Suppressor macrophage (primary cell): ENCODE measurements around the gene EVC2.

ENCODE experiments used
- DNase-seq, 4 experiments: peaks; one replicate each; pipeline ENCODE4 v3.0.0-alpha.2; 2020 to 2022
- total RNA-seq, 17 experiments: gene quantifications; one replicate each; lab custom pipeline; 2026; ENCODE audit warnings: mixed read lengths in 6 of 17, inconsistent platforms in 3 of 17; lab: John Stamatoyannopoulos, UW

Gene EVC2, protein sequence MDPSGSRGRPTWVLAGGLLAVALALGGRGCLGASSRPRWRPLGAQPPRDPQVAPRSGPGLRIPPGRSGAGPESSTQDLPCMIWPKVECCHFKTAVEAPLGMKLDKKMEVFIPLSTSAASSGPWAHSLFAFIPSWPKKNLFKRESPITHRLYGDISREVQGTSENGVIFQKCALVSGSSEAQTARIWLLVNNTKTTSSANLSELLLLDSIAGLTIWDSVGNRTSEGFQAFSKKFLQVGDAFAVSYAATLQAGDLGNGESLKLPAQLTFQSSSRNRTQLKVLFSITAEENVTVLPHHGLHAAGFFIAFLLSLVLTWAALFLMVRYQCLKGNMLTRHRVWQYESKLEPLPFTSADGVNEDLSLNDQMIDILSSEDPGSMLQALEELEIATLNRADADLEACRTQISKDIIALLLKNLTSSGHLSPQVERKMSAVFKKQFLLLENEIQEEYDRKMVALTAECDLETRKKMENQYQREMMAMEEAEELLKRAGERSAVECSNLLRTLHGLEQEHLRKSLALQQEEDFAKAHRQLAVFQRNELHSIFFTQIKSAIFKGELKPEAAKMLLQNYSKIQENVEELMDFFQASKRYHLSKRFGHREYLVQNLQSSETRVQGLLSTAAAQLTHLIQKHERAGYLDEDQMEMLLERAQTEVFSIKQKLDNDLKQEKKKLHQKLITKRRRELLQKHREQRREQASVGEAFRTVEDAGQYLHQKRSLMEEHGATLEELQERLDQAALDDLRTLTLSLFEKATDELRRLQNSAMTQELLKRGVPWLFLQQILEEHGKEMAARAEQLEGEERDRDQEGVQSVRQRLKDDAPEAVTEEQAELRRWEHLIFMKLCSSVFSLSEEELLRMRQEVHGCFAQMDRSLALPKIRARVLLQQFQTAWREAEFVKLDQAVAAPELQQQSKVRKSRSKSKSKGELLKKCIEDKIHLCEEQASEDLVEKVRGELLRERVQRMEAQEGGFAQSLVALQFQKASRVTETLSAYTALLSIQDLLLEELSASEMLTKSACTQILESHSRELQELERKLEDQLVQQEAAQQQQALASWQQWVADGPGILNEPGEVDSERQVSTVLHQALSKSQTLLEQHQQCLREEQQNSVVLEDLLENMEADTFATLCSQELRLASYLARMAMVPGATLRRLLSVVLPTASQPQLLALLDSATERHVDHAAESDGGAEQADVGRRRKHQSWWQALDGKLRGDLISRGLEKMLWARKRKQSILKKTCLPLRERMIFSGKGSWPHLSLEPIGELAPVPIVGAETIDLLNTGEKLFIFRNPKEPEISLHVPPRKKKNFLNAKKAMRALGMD
- total RNA-seq, result 0.28 to 4.7 (median 0.89) reads per million in 17 experiments

DNA sequence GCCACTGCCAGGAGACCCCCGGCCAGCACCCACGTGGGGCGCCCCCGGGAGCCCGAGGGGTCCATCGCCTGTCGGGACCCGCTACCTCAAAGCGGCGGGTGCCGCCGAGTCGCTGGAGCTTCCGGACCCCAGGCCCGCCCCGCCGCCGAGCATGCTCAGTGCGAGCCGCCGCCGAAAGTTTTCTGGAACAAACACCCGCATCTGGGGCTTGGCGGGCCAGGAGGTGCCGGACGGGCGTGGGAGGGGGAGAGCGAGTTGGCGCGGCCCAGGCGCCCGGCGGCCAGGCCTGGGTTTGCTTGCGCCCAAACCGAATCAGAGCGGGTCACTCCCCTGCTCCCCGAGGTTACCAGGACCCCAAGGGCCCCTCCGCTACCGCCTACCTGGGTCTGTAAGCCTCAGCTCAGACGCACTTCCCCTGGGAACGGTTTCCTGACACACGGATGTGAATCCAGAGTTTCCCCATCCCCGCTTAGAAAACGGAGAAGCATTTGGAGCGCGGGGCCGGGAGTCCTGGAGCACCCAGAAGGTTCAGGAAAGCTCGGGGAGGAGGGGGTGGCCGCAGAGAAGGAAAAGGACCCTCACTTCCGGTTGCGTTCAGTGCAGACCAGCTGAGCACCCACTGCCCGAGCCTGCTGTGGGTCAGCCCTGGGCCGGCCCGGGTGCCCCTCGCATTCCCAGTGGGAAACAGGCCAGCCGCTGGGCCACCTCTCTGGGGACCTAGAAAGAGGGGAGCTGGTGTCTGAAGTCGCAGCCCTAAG is at the start of gene EVC2:
Gene EVC2, minus strand, starts transcription at position 111 of the 758 bp plus-strand sequence. Its CDS starts 46 bp downstream, at position 65.
- DNase-seq, result peak in 3 of 4 experiments; percentile 14 to 51 (median 31)

DNA sequence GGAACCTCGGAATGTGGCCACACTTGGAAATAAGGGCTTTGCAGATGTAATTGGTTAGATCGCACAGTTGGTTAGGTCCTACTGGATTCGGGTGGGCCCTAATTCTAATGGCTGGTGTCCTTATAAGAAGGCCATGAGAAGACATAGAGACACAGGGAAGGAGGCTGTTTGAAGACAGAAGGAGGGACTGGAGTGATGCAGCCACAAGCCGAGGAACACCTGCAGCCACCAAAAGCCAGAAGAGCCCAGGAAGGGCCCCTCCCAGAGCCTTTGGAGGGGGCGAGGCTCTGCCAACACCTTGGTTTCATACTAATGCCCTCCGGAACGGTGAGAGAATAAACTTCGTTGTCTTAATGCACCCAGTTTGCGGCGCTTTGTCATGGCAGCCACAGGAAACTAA is 49.6 kb upstream of the EVC2 start:
- no peak for DNase-seq

DNA sequence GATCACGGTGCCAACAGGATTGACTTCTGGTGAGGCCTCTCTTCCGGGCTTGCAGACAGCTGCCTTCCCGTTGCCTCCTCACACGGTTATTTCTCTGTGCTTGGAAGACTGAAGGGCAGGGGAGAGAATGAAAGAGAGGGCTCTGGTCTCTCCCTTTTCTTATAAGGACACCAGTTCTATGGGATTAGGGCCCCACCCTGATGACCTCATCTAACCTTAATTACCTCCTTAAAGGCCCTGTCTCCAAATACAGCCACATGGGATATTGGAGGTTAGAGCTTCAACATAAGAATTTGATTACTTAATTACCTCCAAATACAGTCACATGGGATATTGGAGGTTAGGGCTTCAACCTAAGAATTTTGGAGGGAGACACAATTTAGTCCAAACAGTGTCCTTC is 49.2 kb upstream of the EVC2 start:
- no peak for DNase-seq

DNA sequence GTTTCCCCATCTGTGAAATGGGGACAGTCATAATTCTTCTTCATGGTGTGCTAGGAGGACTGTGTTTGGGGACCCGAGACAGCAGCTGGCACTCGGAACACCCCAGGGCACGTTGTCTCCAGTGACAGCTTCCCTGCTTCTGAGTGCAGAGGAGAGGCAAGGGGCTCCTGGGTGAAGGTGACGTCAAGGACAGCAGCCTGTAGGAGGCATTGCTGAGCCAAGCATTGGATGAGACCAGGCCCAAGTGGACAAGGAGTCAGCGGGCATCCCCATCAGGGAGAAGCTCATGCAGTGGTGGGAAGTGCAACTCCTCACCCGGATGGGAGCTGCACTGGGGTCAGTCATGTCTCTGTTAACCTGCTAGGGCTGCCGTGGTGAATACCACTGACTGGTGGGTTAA is 48.7 kb upstream of the EVC2 start:
- no peak for DNase-seq

DNA sequence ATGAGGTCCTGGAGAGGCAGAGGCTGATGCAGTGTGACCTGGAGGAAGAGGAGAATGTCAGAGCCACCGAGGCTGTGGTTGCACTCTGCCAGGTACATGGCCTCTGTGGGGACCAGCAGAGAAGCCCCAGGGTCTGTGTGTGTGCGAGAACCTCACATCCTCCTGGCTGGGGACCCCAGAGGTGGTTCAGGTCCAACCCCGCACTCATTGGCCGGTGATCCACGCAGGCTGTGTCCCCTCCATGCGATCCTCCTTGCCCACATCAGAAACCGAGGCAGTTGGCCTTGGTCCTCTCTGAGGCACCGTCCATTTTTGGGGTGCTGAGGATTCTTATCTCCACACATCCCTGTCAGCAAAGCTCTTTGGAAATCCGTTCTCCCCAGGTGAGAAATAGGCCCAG is 47.9 kb upstream of the EVC2 start:
- no peak for DNase-seq

DNA sequence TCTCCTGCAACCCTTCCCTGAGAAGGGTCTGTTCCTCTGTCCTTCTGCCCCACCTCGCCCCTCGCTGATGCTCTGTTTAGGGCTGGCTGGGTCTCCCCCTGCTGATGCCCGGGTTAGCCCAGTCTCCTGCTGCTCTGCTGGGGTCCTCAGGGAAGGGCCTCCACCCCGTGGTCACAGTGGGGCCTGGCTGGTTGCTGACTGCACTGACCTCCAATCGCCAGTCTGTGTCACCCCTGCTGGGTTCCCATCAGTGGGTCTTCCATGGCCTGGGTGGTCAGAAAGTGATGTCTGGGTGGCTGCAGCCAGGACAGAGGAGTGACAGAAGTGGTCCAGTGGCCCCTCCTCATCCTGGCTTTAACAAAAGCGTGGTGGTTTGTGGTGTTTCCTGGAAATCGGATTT is 47.3 kb upstream of the EVC2 start:
- no peak for DNase-seq

DNA sequence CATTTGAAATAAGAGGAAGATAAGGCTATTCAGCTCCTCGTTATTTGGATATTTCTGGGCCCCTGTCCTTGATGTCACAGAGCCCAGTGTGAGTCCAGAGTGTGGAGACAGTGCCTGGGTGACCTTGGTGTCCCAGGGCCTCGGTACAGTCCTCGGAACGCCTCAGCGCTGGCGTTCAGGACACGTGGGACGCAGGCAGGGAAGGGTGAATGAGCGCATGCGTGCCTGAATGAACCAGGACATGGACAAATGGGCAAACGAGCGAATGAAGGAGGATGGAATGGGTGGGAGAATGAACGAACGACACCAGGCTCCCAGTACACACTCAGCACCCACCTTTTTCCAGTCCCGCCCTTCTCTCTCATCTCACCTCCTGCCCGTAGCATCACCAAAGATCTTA is 46.8 kb upstream of the EVC2 start:
- DNase-seq, result no peak

DNA sequence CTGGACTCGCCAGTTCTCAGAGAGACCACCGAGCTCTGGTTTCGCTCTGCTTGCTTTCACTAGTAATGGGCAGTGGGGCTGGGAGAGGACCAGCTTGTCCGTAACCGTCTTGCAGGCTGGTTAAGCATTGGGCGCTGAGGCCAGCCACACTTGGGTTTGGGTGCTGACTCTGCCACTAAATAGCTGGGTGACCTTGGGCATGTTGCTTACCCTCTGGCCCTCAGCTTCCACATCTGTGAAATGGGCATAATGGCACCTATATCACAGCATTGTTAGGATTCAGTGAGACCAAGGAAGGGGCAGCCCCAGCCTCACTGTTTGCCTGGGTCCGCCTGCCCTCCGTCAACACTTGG is 46.1 kb upstream of the EVC2 start:
- DNase-seq, result no peak

DNA sequence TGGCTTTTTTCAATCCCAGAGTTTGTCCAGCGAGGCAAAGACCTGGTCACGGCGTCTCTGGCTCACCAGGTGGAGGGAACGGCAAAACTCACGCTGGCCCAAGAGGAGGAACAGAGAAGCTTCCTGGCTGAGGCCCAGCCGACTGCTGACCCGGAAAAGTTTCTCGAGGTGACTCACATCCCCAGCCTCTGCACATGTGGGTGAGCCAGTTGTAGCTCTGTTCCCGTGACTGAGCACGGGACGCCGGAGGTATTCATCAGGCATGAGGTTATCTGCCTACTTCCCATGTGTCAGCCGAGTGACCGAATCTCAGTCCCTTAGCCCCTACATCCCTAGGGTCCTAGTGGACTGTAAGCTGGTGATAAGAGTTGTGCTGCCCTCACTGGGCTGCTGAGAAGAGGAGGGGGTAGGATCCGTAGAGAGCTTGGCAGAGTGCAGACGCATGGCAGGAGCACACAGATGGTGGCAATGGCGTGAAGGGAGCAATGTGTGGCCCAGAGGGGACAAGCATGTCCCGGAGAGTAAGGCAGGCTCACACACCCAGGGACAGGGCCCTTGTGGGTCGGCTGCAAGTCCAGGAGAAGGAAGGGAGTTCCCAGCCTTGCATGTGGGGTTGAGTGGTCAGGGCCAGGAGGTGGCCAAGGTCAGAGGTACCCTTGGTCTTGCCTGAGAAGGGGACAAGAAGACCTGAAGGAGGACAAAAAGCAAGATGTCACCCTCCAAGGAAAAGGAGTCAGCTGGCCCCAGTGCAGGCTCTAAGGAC is 45.6 kb upstream of the EVC2 start:
- DNase-seq, result peak; percentile 11 to 44 (median 36)

DNA sequence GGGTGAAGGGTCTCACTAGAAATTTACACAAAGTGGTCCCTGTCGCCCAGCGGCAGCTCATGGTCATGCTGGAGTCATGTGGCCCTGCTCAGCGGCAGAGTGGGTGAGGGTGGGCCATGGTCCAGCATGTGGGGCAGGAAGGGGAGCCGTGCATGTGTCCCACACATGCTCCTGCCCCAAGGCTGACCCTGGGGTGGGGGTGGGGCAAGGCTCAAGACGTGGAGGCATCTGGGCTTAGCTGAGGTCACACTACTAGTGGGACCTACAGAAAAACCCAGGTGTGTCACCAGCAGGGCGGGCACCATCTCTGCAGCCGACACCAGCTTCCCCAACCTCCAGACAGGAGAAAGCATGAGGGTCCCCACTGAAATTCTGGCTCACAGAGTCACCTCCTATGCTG is 45.0 kb upstream of the EVC2 start:
- DNase-seq, result no peak

DNA sequence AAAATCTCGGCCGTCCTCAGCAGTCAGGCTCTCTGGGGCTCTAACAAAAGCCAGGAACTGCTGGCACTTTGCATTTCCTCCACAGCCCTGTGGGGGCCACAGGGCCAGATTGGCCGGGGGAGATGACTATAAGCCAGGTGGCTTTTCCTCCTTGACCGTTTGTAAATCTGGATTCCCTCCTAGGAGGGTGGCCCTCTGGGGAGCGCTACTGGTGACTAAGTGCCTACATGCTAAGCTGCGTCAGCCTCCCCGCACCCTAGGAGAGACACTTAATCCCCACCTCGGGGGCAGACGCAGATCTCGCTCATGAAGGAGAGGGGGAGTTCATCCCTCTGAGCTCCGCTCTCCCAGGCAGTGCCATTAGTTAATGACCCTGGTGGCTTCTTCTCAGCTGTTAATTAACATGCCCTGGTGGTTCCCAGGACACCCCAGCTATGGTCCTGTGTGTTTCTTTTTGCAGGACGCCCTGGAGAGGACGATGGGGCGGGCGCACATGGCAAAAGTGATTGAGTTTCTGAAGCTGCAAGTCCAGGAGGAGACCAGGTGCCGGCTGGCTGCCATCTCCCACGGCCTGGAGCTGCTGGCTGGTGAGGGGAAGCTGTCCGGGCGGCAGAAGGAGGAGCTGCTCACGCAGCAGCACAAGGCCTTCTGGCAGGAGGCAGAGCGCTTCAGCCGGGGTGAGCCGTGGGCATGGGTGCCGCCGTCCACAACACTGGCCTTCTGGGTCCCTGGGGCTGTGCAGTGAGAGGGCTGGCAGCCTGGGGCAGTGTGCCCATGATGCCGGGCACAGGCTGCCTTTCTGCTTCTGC is 44.2 kb upstream of the EVC2 start:
- DNase-seq, result no peak

DNA sequence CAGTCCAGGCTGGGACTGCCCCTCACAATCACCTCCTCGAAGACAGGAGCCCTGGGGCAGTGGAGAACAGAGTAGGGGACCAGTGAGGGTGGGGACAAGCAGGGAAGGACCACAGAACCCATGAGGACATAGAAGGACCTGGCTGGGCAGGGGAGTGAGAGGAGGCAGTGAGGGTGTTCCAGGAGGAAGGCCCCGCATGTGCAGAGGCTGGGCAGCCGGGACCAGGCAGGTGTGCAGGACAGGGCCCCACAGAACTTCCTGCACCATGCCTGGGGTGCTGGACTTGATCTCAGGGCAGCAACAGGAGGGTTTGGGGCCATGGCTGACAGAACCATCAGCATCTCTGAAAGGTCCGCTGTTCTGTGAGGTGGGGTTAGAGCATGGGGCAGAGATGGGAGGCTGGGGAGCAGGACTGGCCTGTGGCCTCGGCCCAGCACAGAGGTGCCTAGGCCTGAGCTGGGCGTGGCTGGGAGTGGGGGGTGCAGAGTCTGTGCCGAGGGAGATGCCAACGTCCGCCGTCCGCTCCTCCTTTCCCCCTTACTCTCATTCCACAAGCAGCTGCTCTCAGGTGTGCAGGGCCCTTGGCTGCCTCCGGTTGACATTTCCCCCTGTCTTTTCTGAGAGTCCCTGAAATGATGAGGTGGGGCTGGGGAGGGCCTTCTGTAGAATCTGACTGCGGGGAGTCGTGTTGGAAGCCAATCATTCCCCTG is 43.5 kb upstream of the EVC2 start:
- DNase-seq, result no peak

DNA sequence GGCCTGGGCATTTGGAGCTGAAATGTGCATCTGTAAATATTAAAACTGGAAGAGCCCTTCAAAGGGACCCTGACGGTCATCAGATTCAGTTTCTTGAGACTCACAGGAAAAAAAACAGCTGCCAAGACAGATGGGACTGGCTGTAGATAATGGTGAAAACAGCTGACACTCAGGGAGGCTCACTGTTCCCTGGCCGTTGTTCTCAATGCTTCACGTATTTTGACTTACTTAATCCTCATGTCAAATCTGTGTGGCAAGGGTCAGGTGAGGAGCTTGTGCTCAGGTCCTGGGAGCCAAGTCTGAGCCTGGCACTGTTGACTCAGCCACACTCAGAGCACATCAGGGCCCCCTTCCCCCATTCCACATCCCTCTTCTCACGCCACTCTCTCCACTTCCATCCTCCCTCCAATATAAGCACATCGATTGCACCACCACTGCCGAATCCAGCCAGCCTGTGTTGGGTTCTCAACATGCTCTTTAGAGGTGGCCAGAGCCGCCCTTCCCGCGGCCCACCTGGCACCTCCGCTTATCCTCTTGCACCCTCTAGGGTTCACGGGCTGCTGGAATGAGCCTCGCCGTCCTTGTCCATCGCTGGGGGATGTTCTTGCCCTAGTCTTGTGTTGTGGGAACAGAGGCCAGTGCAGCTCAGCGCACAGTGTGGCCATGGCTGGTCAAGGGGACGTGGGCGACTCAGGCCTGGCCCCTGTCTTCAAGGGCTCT is 42.7 kb upstream of the EVC2 start:
- DNase-seq, result no peak

DNA sequence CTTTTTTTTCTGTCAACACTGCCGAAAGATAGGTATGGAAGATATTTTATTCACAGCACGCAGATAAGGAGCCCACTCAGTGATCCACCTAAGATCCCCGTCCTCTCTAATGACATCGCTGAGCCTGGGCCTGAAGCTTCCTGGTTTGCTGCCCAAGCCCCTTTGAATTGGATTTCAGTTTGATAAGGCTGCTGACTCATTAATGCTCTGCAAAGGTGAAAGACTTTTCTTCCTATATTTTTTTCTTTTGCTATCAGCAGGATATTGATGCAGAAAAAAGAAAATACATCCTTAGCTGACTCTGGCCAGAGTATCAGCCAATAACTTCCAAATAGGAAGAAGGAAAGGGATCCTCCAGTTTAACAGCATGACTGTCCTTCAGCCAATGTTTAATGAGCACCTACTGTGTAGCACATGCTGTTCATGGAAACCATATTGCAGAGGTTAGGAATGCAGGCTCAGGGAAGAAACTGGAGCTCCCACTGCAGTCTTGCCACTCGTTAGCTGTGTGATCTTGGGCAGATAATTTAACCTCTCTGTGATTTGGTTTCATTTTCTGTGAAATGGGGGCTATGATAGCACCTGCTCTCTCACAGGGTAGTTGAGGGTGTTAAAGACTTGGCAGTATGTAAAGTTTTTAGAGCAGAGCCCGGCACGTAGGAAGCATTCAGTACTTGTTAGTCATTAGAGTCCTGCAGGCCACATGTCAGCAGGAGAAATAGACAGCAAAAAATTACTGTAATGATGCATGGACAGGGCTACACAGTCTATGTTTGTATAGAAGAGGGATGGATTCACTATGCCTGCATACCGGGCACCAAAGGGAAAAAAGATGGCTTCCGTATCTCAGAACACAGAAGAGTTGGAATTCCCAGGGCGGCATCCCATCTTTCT is 41.9 kb upstream of the EVC2 start:
- no peak for DNase-seq

DNA sequence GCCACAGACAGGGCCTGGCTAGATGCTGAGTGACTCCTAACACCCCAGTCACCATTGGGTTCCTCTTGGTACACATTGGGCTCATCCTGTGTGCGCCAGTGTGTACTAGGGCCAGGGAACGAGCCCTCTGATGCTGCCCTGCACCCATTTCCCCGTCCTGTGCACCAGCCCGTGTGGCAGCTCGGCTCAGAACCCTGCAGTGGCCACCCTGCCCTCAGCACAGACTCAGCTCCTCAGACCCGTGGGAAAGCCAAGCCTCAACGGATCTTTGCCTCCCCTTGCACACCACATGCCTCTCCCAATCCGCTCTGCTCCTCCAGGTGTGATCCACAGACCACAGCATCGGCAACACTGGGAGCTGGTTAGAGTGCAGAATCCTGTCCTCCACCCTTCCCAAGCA is 41.2 kb upstream of the EVC2 start:
- DNase-seq, result no peak

DNA sequence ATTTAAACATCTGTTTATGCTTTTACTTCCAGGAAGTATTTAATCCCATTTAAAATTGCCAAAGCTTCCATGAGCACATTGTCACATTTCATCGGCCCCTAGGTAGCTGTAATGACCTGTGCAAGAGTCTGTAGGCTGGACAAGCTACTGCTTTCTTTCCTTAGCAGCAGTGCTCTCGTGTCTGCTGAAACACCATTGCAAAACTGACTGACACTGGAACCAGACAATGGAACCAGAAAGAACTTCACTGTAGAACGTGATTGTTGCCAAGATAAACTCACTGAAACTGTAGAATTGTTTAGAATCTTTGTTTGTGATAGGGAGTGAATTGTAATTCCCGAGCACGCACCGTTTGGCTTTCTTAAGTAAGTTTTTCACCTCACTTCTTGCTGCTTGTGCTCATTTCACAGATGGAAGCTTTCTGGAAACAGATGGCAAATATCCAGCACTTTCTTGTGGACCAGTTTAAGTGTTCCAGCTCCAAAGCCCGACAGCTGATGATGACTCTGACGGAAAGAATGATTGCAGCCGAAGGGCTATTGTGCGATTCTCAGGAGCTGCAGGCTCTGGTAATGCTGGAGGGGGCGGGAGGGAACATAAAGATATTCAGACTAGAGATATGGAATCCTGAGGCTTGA is 39.5 kb upstream of the EVC2 start:
- no peak for DNase-seq
